ENCODE results near the gene TTC39A.

The TTC39A gene

DNA sequence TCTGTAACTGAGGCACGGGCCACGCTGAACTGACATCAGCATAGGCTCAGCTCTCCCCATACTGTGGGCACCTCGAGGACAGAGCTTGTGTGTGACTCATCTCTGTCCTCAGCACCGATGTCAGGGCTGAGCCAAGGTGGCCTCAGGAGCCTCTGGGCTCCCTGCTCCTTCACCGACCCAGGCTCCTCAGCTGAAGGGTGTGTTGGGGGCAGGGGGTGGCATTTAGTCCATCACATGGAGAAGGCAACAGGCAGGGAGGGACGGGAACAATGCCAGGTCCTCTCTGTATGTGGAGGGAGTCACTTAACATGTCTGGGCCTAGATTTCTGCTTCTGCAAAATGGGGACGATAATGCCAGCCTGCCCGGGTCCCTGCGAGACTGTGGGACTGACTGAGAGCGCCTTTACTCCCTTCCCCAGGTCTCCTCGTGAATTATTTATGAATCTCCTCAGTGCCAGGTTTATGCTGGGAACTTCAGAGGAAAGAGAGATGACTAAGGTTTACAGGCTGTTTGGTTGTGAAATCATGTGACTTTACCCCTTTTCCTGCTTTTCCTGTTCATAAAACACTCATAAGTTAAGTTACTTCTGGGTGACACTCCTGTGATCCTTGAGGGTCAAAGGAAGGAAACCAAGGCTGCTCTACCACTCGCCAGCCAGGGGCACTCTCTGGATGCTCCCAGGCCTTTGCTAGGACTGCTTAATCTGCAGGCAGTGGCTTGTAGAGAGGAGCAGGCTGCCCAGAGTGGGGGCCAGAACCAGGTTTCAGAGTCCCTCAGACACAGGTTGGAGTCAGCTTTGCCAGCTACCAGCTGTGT is 16.2 kb downstream of the TTC39A start:
- H3K9ac ChIP-seq (ENCODE audit: low read depth, low read length): no peak overlapping the region

DNA sequence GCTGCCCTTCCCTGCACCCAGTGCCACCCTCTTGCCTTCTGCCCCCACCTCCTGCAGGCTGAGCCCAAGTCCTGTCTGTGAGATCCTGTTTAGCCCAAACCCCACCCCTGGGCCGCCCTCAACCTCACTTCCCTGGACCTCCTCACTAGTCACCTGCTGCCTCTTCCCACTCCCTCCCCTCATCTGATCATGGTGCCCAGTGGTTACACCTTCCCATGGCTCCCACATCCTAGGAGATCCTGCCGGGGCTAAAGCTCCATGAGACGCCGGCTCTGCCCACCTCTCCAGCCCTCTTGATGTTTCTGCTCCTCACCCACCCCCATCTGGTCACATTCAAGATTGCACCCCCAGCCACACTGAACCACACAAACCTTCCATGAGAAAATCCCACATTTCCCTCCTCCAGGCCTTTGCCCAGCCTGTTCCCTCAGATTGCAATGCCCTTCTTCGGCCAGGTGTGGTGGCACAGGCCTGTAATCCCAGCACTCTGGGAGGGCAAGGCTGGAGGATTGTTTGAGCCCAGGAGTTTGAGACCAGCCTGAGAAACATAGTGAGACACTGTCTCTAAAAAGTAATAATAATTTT is 17.0 kb downstream of the TTC39A start:
- H3K4me3 ChIP-seq (ENCODE audit: low read length): no peak overlapping the region
- H3K9me3 ChIP-seq (ENCODE audit: insufficient read depth, low read depth, low read length): no peaks in the 10 kb centered on the region
- H3K9ac ChIP-seq (ENCODE audit: low read depth, low read length): no peak overlapping the region
- H3K4me1 ChIP-seq (ENCODE audit: insufficient read depth, low read length): no peaks in the 10 kb centered on the region
- H3K36me3 ChIP-seq (ENCODE audit: insufficient read depth, low read length): no peaks in the 10 kb centered on the region
- WGBS: 89% methylated on average over 5 of the region's 5 CpGs
- H3K27ac ChIP-seq (ENCODE audit: low read depth, low read length): no peak overlapping the region
- H3K27me3 ChIP-seq (ENCODE audit: insufficient read depth, low read length): no peaks in the 10 kb centered on the region

More for the DNA sequence above, 16.2 kb downstream of the TTC39A start:
- H3K4me1 ChIP-seq (ENCODE audit: insufficient read depth, low read length): no peaks in the 10 kb centered on the region
- WGBS: 84% methylated on average over 12 of the region's 12 CpGs
- no peaks in the 10 kb centered on the region for H3K9me3 ChIP-seq (ENCODE audit: insufficient read depth, low read depth, low read length)
- H3K36me3 ChIP-seq (ENCODE audit: insufficient read depth, low read length): no peaks in the 10 kb centered on the region
- H3K4me3 ChIP-seq (ENCODE audit: low read length): no peak overlapping the region
- no peaks in the 10 kb centered on the region for H3K27me3 ChIP-seq (ENCODE audit: insufficient read depth, low read length)
- no peak overlapping the region for H3K27ac ChIP-seq (ENCODE audit: low read depth, low read length)

DNA sequence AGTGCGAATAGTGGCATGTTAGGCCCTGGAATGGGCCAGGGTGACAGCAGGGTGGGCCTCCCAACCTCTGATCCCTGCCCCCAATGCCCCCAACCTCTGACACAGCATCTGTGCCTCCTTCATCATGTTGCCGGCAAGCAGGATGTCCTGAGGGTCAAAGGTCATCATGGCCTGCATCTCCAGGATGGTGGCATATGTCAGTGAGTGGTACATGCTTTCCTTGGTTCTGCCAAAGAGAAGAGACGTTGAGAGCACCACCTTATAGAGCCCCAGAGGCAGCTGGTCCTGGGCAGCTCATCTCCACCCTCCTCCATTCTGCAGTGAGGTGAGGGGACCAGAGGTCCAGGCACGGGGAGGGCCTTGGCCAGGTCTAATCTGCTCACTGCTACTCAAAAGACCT is 17.6 kb downstream of the TTC39A start:
- Histone ChIP-seq H3K36me3 (ENCODE audit: insufficient read depth, low read length) (no peaks in the 10 kb centered on the region), H3K9ac (ENCODE audit: low read depth, low read length) (no peak overlapping the region), H3K27me3 (ENCODE audit: insufficient read depth, low read length) (no peaks in the 10 kb centered on the region), H3K4me1 (ENCODE audit: insufficient read depth, low read length) (no peaks in the 10 kb centered on the region), H3K9me3 (ENCODE audit: insufficient read depth, low read depth, low read length) (no peaks in the 10 kb centered on the region), H3K27ac (ENCODE audit: low read depth, low read length) (no peak overlapping the region), H3K4me3 (ENCODE audit: low read length) (no peak overlapping the region)
- WGBS: 95% methylated on average over 4 of the region's 4 CpGs

DNA sequence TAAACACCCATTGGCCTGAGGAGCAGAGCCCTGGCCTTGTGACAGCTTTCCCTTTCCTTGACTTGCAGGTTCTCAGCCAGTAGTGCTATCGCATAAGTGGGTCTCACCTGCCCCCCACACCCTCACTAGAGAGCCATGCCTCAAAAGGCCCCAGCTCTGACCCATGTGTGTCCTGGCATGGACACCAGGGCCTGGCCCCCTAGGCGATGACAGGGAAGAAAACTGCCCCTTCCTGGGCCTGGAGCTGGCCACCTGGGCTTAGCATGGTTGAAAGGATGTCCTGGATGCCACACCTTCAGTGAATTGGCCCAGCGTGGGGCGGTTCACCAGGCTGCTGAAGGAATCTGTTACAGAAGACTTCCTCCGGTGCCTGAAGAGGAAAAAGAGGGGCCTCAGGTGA is 18.5 kb downstream of the TTC39A start:
- Histone ChIP-seq H3K4me3 (ENCODE audit: low read length) (no peak overlapping the region), H3K27me3 (ENCODE audit: insufficient read depth, low read length) (no peaks in the 10 kb centered on the region), H3K9me3 (ENCODE audit: insufficient read depth, low read depth, low read length) (no peaks in the 10 kb centered on the region), H3K4me1 (ENCODE audit: insufficient read depth, low read length) (no peaks in the 10 kb centered on the region), H3K36me3 (ENCODE audit: insufficient read depth, low read length) (no peaks in the 10 kb centered on the region), H3K9ac (ENCODE audit: low read depth, low read length) (no peak overlapping the region), H3K27ac (ENCODE audit: low read depth, low read length) (no peak overlapping the region)
- 90% methylated on average over 5 of the region's 5 CpGs for WGBS

DNA sequence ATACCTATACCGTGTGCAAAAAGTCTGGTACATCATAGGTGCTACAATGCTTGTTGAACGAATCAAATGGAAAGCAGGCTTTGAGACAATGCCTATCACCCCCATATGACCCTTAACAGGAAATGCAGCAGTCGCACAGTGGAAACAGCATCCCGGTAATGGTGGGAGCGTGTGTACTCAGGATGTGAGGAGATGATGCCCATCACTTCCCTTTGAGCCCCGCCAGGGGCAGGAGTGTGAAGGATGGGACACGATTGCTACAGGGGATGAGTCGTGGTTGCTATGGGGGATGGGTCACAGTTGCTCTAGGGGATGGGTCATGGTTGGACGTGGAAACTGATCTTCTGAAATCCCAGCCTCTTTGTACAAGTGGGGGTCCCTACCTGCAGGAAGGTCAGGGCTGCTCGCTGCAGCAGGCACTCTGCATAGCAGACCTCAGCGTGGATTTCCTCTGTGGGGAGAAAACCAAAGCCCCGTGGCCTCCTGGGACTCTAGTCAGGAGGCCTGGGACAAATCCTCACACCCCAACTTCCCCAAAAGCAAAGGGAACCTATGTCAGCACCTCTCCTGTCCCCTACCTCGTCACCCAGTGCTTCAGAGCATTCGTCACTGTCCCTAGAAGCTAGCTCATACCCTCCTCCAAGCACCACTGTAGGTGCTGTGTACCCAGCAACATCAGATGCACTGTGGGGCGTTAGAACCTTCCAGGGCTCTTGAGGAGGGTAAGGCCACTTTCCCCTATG is 19.3 kb downstream of the TTC39A start:
- WGBS: 87% methylated on average over 15 of the region's 15 CpGs
- no peaks in the 10 kb centered on the region for H3K4me1 ChIP-seq (ENCODE audit: insufficient read depth, low read length)
- no peak overlapping the region for H3K27ac ChIP-seq (ENCODE audit: low read depth, low read length)
- no peaks in the 10 kb centered on the region for H3K36me3 ChIP-seq (ENCODE audit: insufficient read depth, low read length)
- H3K9me3 ChIP-seq (ENCODE audit: insufficient read depth, low read depth, low read length): no peaks in the 10 kb centered on the region
- H3K27me3 ChIP-seq (ENCODE audit: insufficient read depth, low read length): no peaks in the 10 kb centered on the region
- H3K4me3 ChIP-seq (ENCODE audit: low read length): no peak overlapping the region
- no peak overlapping the region for H3K9ac ChIP-seq (ENCODE audit: low read depth, low read length)

DNA sequence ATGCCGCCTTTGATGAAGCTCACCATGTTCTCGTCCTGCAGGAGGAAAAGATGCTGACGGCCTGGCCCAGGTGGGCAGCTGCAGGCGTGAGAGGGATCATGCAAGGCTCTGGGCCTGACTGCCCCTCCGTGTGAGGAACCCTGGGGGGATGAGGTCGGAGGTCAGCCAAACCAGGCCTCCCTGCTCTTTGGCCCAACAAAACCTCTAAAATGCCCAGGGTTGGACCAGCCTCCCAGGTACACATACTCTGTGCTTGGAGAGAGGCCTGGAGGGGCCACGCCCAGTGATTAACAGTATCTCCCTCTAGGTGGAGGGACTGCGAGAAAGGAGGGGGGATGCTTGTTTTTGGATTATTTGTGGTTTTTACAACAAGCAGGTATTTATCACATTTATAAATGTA is 21.1 kb downstream of the TTC39A start:
- Histone ChIP-seq H3K9ac (ENCODE audit: low read depth, low read length) (no peak overlapping the region), H3K27ac (ENCODE audit: low read depth, low read length) (no peak overlapping the region), H3K4me3 (ENCODE audit: low read length) (no peak overlapping the region), H3K4me1 (ENCODE audit: insufficient read depth, low read length) (no peaks in the 10 kb centered on the region; the same call in 1 of the 2 replicates), H3K27me3 (ENCODE audit: insufficient read depth, low read length) (no peaks in the 10 kb centered on the region), H3K9me3 (ENCODE audit: insufficient read depth, low read depth, low read length) (no peaks in the 10 kb centered on the region), H3K36me3 (ENCODE audit: insufficient read depth, low read length) (no peaks in the 10 kb centered on the region)
- 87% methylated on average over 7 of the region's 8 CpGs for WGBS

DNA sequence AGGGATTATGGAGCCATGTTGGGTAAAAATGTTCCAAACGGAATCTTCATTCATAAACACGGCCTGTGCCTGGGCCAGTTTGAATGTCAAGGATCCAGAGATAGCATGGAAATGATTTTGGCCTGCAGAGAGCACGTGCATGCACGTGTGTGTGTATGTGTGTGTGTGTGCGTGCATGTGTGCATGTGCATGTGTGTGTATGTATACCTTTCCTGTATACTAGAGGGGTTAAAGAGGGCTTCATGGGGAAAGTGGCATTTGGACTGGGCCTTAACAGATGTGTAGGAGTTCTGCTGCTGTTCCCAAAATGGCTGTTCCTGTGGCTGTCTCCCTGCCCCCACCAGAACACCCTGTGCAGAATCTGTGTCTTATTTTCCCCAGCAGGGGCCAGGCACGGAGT is 21.7 kb downstream of the TTC39A start:
- Histone ChIP-seq H3K4me3 (ENCODE audit: low read length) (no peak overlapping the region), H3K9ac (ENCODE audit: low read depth, low read length) (no peak overlapping the region), H3K27ac (ENCODE audit: low read depth, low read length) (no peak overlapping the region), H3K36me3 (ENCODE audit: insufficient read depth, low read length) (no peaks in the 10 kb centered on the region), H3K4me1 (ENCODE audit: insufficient read depth, low read length) (no peaks in the 10 kb centered on the region; the same call in 1 of the 2 replicates), H3K27me3 (ENCODE audit: insufficient read depth, low read length) (no peaks in the 10 kb centered on the region), H3K9me3 (ENCODE audit: insufficient read depth, low read depth, low read length) (no peaks in the 10 kb centered on the region)
- 92% methylated on average over 6 of the region's 6 CpGs for WGBS

DNA sequence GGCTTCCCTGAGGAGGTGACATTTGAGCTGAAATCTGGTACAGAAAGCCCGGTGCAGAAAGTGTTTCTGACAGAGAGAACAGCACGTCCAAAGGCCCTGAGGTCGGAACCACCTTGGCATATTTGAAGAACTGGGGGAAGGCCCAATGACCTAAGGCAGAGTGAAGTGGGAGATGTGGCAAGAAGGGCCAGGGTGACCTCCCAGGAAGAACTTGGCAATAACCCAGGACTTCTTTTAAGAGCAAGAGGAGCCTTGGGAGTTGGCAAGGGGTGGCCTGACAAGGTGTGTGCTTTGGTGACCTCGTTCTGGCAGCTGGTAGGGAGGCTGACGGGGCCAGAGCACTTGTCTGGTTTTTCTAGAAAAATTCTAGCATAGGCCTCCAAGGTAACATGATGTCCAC is 23.4 kb downstream of the TTC39A start:
- no peak overlapping the region for H3K4me3 ChIP-seq (ENCODE audit: low read length)
- WGBS: 92% methylated on average over 5 of the region's 5 CpGs
- H3K36me3 ChIP-seq (ENCODE audit: insufficient read depth, low read length): no peaks in the 10 kb centered on the region
- H3K27me3 ChIP-seq (ENCODE audit: insufficient read depth, low read length): no peaks in the 10 kb centered on the region
- no peak overlapping the region for H3K9ac ChIP-seq (ENCODE audit: low read depth, low read length)
- no peak overlapping the region for H3K27ac ChIP-seq (ENCODE audit: low read depth, low read length)
- H3K4me1 ChIP-seq (ENCODE audit: insufficient read depth, low read length): no peaks in the 10 kb centered on the region; the same call in 1 of the 2 replicates
- H3K9me3 ChIP-seq (ENCODE audit: insufficient read depth, low read depth, low read length): no peaks in the 10 kb centered on the region

DNA sequence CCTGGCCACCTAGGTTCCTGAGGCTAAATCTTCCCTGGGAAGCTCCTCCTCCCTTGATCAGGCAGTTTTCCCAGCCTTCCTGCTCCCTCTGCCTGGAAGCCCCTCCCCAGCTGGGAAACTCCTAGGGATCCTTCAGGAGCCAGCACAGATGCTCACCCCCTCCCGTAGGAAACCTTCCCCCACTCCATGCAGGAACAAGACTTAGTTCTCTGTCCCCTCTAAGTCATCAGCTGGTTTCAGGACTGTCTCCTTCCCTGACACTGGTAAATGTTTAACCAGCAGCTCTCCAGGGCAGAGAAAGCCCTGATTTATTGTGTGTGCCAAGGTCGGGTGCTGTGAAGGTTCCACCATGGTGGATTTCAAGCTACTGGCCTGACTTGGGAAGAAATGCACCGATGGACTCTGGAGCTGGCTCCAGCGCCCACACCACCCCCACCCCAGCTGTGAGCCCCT is 25.0 kb downstream of the TTC39A start:
- H3K27me3 ChIP-seq (ENCODE audit: insufficient read depth, low read length): no peaks in the 10 kb centered on the region
- H3K27ac ChIP-seq (ENCODE audit: low read depth, low read length): no peak overlapping the region
- no peaks in the 10 kb centered on the region for H3K36me3 ChIP-seq (ENCODE audit: insufficient read depth, low read length)
- WGBS: 86% methylated on average over 4 of the region's 4 CpGs
- H3K9ac ChIP-seq (ENCODE audit: low read depth, low read length): no peak overlapping the region
- H3K4me1 ChIP-seq (ENCODE audit: insufficient read depth, low read length): no peaks in the 10 kb centered on the region; the same call in 1 of the 2 replicates
- no peaks in the 10 kb centered on the region for H3K9me3 ChIP-seq (ENCODE audit: insufficient read depth, low read depth, low read length)
- no peak overlapping the region for H3K4me3 ChIP-seq (ENCODE audit: low read length)

DNA sequence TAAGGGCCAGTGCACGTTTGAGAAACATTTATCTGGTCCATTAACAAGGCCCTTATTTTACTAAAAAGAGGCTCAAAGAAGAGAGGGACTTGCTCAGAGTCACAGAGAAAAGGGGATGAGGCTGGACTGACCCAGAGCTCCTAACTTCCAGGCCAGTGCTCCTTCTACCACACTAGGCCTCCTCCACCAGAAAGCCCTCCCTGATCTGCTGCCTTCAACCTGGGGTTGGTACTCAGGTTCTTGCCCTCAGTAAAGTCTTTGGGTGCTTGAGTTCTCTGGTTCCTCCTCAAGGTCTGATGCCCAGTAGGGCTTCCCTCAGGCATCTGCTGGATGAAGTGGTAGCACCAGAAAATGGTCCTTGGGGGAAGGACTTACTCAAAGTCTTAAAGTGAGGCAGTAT is 26.0 kb downstream of the TTC39A start:
- Histone ChIP-seq H3K9ac (ENCODE audit: low read depth, low read length) (no peak overlapping the region), H3K27ac (ENCODE audit: low read depth, low read length) (no peak overlapping the region), H3K4me3 (ENCODE audit: low read length) (no peak overlapping the region), H3K9me3 (ENCODE audit: insufficient read depth, low read depth, low read length) (no peaks in the 10 kb centered on the region), H3K27me3 (ENCODE audit: insufficient read depth, low read length) (no peaks in the 10 kb centered on the region), H3K36me3 (ENCODE audit: insufficient read depth, low read length) (no peaks in the 10 kb centered on the region), H3K4me1 (ENCODE audit: insufficient read depth, low read length) (no peaks in the 10 kb centered on the region; the same call in 1 of the 2 replicates)
- 86% methylated on average over 1 of the region's 1 CpG for WGBS

DNA sequence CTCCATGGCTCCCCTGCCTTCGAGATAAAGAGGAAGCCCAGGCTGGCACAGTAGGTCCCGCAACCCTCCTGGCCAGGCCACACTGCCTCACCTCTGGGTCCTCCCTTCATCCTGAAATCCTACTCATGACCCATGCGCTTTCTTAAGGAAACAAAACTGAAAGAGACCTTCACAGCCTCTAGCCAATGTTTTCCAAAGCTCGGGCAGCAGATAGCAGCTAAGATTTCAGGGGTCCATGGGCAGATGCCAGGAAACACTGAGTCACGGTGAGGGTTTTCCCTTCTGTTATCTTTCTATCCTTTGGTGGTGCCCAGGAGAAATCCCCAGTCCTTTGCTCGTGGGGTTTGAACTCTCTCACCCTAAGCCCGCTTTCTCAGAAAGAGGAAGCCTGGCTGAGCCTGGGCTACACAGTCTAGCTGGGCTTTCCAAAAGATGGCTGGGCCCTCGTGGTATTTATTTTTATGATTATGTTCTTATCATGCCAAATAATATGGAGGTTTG is 26.6 kb downstream of the TTC39A start:
- H3K27me3 ChIP-seq (ENCODE audit: insufficient read depth, low read length): no peaks in the 10 kb centered on the region
- no peak overlapping the region for H3K27ac ChIP-seq (ENCODE audit: low read depth, low read length)
- no peaks in the 10 kb centered on the region for H3K9me3 ChIP-seq (ENCODE audit: insufficient read depth, low read depth, low read length)
- 90% methylated on average over 8 of the region's 8 CpGs for WGBS
- H3K36me3 ChIP-seq (ENCODE audit: insufficient read depth, low read length): no peaks in the 10 kb centered on the region
- H3K4me1 ChIP-seq (ENCODE audit: insufficient read depth, low read length): no peaks in the 10 kb centered on the region; the same call in 1 of the 2 replicates
- no peak overlapping the region for H3K4me3 ChIP-seq (ENCODE audit: low read length)
- H3K9ac ChIP-seq (ENCODE audit: low read depth, low read length): no peak overlapping the region
